Measurements from ENCODE around the gene HLA-DRA. TPM values are rescaled to one million over a fixed set of nuclear protein-coding genes. Genes with fewer than 3 reads are reported as not detected.

Gene HLA-DRA
- total and polyA plus RNA-seq, 9 of the 15 experiments (the other 6 are each of a cell fraction or from before 2014, with no cell fraction given), result 0.18 to 1.8 (median 0.41) TPM; not detected in 4

GRCh38 chr6:32445321-32445854 lies 5.7 kb downstream of the HLA-DRA start:
- no peak for FAIRE-seq
- H3K4me2 ChIP-seq (ENCODE audit: insufficient read depth, low read length), result no peak overlapping the region
- POLR2A ChIA-PET, result interaction anchor here (1.0 kb wide), 1 partner anchor 11 kb away, joined by 3 read pairs; no protein-coding TSS in a partner anchor
- no peak overlapping the region for H2AFZ ChIP-seq (ENCODE audit: low read depth, low read length)
- no peaks in the 10 kb centered on the region for H3K9me1 ChIP-seq (ENCODE audit: control insufficient read depth, insufficient read depth, low read length)
- no peak for TF ChIP-seq CBX5 (IDR thresholded peaks at IDR 0.05; ENCODE audit: borderline replicate concordance, low read depth)
- no peak for TF ChIP-seq ZNF41 (CRISPR knock-in tag; conservative IDR thresholded peaks at IDR 0.05)
- no peak for TF ChIP-seq BHLHE40 (IDR thresholded peaks at IDR 0.05; ENCODE audit: low read length)
- no peak for TF ChIP-seq RB1 (IDR thresholded peaks at IDR 0.05; ENCODE audit: low read depth)
- no peak for TF ChIP-seq NRF1 (conservative IDR thresholded peaks at IDR 0.05 in 1 of 2, IDR thresholded peaks at IDR 0.05 in 1 of 2)
- TF ChIP-seq TCF7 (IDR thresholded peaks at IDR 0.05; ENCODE audit: borderline replicate concordance), result no peak
- no peak for TF ChIP-seq MCM7 (IDR thresholded peaks at IDR 0.05)
- no peak for DNase-seq (ENCODE audit: extremely low read depth in 1 of 4, low spot score in 3 of 4)
- no TSS peak for BruUV-seq (replicated peaks)
- H3K27me3 ChIP-seq (ENCODE audit: control insufficient read depth in 2 of 2, insufficient read depth in 2 of 2, low read length in 2 of 2), result no peaks in the 10 kb centered on the region
- H3K27ac ChIP-seq (ENCODE audit: extremely low read depth, low read depth, low read length), result no peak overlapping the region
- intact Hi-C loops (cut with micrococcal nuclease) (no loop called here), in situ Hi-C loops (cut with MboI) (no loop called here)
- CTCF ChIA-PET (ENCODE audit: low intra/inter-chr PET ratio), result no interaction called here
- H3K4me3 ChIP-seq, result no peak overlapping the region
- H3K9ac ChIP-seq (ENCODE audit: insufficient read depth in 1 of 2, low read depth in 2 of 2, low read length in 2 of 2), result no peak overlapping the region
- no peaks in the 10 kb centered on the region for H3K9me3 ChIP-seq (replicated peaks; ENCODE audit: control insufficient read depth, insufficient read depth, low read depth, low read length)
- H3K4me1 ChIP-seq (replicated peaks in 1 of 2; ENCODE audit: control insufficient read depth in 2 of 2, insufficient read depth in 2 of 2, low read length in 2 of 2), result no peaks in the 10 kb centered on the region
- no peak for ATAC-seq
- H3K36me3 ChIP-seq (ENCODE audit: control insufficient read depth, insufficient read depth, low read length), result no peaks in the 10 kb centered on the region
- no peaks in the 10 kb centered on the region for H3K79me2 ChIP-seq (ENCODE audit: control insufficient read depth, insufficient read depth, low read length)
- WGBS (ENCODE audit: insufficient coverage, low coverage, missing lambda C conversion rate), result 2% methylated on average over 3 of the region's 3 CpGs
- no peaks in the 10 kb centered on the region for H4K20me1 ChIP-seq (replicated peaks; ENCODE audit: control insufficient read depth, insufficient read depth, low read length)

- intact Hi-C loops (cut with micrococcal nuclease), result no loop called here
- no peaks in the 10 kb centered on the region for H3K4me1 ChIP-seq (replicated peaks in 1 of 2; ENCODE audit: control insufficient read depth in 2 of 2, insufficient read depth in 2 of 2, low read length in 2 of 2)
- POLR2A ChIA-PET, result interaction anchor here (1.2 kb wide), 1 partner anchor 24 kb away, joined by 3 read pairs; no protein-coding TSS in a partner anchor
- no peaks in the 10 kb centered on the region for H3K9me3 ChIP-seq (replicated peaks; ENCODE audit: control insufficient read depth, insufficient read depth, low read depth, low read length)
- in situ Hi-C loops (cut with MboI), result no loop called here
- H2AFZ ChIP-seq (ENCODE audit: low read depth, low read length), result no peak overlapping the region
- H3K36me3 ChIP-seq (ENCODE audit: control insufficient read depth, insufficient read depth, low read length), result no peaks in the 10 kb centered on the region
- DNase-seq (ENCODE audit: extremely low read depth in 1 of 4, low spot score in 3 of 4), result no peak
- FAIRE-seq, result no peak
- no peaks in the 10 kb centered on the region for H3K9me1 ChIP-seq (ENCODE audit: control insufficient read depth, insufficient read depth, low read length)
- H3K9ac ChIP-seq (ENCODE audit: insufficient read depth in 1 of 2, low read depth in 2 of 2, low read length in 2 of 2), result no peak overlapping the region
- H4K20me1 ChIP-seq (replicated peaks; ENCODE audit: control insufficient read depth, insufficient read depth, low read length), result no peaks in the 10 kb centered on the region
- CTCF ChIA-PET (ENCODE audit: low intra/inter-chr PET ratio), result no interaction called here
- H3K27me3 ChIP-seq (ENCODE audit: control insufficient read depth in 2 of 2, insufficient read depth in 2 of 2, low read length in 2 of 2), result no peaks in the 10 kb centered on the region
- no peak for ATAC-seq
- H3K27ac ChIP-seq (ENCODE audit: extremely low read depth, low read depth, low read length), result no peak overlapping the region
- BruUV-seq (replicated peaks), result no TSS peak
- no peak overlapping the region for H3K4me3 ChIP-seq
- H3K79me2 ChIP-seq (ENCODE audit: control insufficient read depth, insufficient read depth, low read length), result no peaks in the 10 kb centered on the region
- no peak overlapping the region for H3K4me2 ChIP-seq (ENCODE audit: insufficient read depth, low read length)
- TF ChIP-seq POLR2AphosphoS5 (IDR thresholded peaks at IDR 0.05; ENCODE audit: control insufficient read depth, insufficient read depth, low read depth, low read length), result no peak
- TF ChIP-seq CGGBP1 (CRISPR knock-in tag; IDR thresholded peaks at IDR 0.05), result no peak
- no peak for TF ChIP-seq DNMT1 (IDR thresholded peaks at IDR 0.05)
- TF ChIP-seq ASH1L (IDR thresholded peaks at IDR 0.05; ENCODE audit: borderline replicate concordance, low read depth, partially characterized antibody), result no peak
- no peak for TF ChIP-seq MEF2D (tag; conservative IDR thresholded peaks at IDR 0.05; ENCODE audit: low read depth)
- TF ChIP-seq PHF20 (IDR thresholded peaks at IDR 0.05; ENCODE audit: partially characterized antibody), result no peak
- TF ChIP-seq FOXP1 (CRISPR knock-in tag; IDR thresholded peaks at IDR 0.05), result no peak
- TF ChIP-seq BRD9 (IDR thresholded peaks at IDR 0.05; ENCODE audit: low read depth, partially characterized antibody), result no peak
- no peak for TF ChIP-seq ZNF586 (CRISPR knock-in tag; conservative IDR thresholded peaks at IDR 0.05)
- TF ChIP-seq TEAD2 (tag; IDR thresholded peaks at IDR 0.05), result no peak
- no peak for TF ChIP-seq TEAD1 (CRISPR knock-in tag; IDR thresholded peaks at IDR 0.05)
- TF ChIP-seq RCOR1 (IDR thresholded peaks at IDR 0.05; ENCODE audit: borderline replicate concordance in 1 of 2, low read depth in 2 of 2, low read length in 2 of 2), result no peak
Measured at GRCh38 chr6:32447932-32448331, 8.2 kb downstream of the HLA-DRA start.
